GM21381 (cell line): ENCODE measurements around the gene FCRL6.

Experiments
- ATAC-seq: cut with Tn5 transposase; IDR thresholded peaks from one replicate; pipeline ENCODE4 v1.9.1; 2021; ENCODE audit warnings: mild to moderate bottlenecking, moderate library complexity; ENCODE audit not compliant: unreplicated experiment

Gene FCRL6

GRCh38 chr1:159802111-159802510, at the start of gene FCRL6:
Gene FCRL6, plus strand, starts transcription at chr1:159802360. Its CDS starts 65 bp downstream, at chr1:159802425.
- ATAC-seq = no peak

GRCh38 chr1:159753386-159753785, 48.8 kb upstream of the FCRL6 start:
- ATAC-seq = no peak

- no peak for ATAC-seq
Observed at GRCh38 chr1:159755451-159756007, 46.6 kb upstream of the FCRL6 start.

GRCh38 chr1:159756397-159756796, 45.8 kb upstream of the FCRL6 start:
- no peak for ATAC-seq

GRCh38 chr1:159763686-159764085, 38.5 kb upstream of the FCRL6 start:
- no peak for ATAC-seq

GRCh38 chr1:159765806-159766205, 36.4 kb upstream of the FCRL6 start:
- ATAC-seq = no peak

- no peak for ATAC-seq
Observed at GRCh38 chr1:159771127-159771895, 30.8 kb upstream of the FCRL6 start.

GRCh38 chr1:159774465-159774864, 27.7 kb upstream of the FCRL6 start:
- ATAC-seq = no peak

- no peak for ATAC-seq
Observed at GRCh38 chr1:159775716-159776115, 26.4 kb upstream of the FCRL6 start.

GRCh38 chr1:159778266-159778665, 23.9 kb upstream of the FCRL6 start:
- ATAC-seq = no peak

- no peak for ATAC-seq
Observed at GRCh38 chr1:159779403-159779851, 22.7 kb upstream of the FCRL6 start.

GRCh38 chr1:159780583-159781582, 21.3 kb upstream of the FCRL6 start, which contains the start of gene DUSP23:
Gene DUSP23, plus strand, starts transcription at chr1:159780962. Its CDS starts 139 bp downstream, at chr1:159781101.
- ATAC-seq = peak; percentile 99

- no peak for ATAC-seq
Observed at GRCh38 chr1:159781992-159782391, 20.2 kb upstream of the FCRL6 start.

- no peak for ATAC-seq
Observed at GRCh38 chr1:159783724-159784123, 18.4 kb upstream of the FCRL6 start.

GRCh38 chr1:159786465-159786864, 15.7 kb upstream of the FCRL6 start:
- no peak for ATAC-seq

- ATAC-seq = no peak
Observed at GRCh38 chr1:159786966-159787365, 15.2 kb upstream of the FCRL6 start.

- ATAC-seq = no peak
Observed at GRCh38 chr1:159790237-159790917, 11.8 kb upstream of the FCRL6 start.

- no peak for ATAC-seq
Observed at GRCh38 chr1:159791031-159791430, 11.1 kb upstream of the FCRL6 start.

GRCh38 chr1:159791461-159791860, 10.7 kb upstream of the FCRL6 start:
- no peak for ATAC-seq

GRCh38 chr1:159795534-159795933, 6.6 kb upstream of the FCRL6 start:
- no peak for ATAC-seq

- ATAC-seq = no peak
Observed at GRCh38 chr1:159798893-159799292, 3.3 kb upstream of the FCRL6 start.
